K562 (cell line): ENCODE data around the gene NEURL4. TPM values are rescaled to one million over a fixed set of nuclear protein-coding genes. Genes with fewer than 3 reads are reported as not detected.

Experiments used
- CEBPB ChIP-seq: fragments of 450-650 bp; IDR thresholded peaks from 2 replicates; pipeline ENCODE4 v1.6.1; 2016; ENCODE audit warnings: missing genetic modification characterization, missing compliant biosample characterization
- CREB5 ChIP-seq: fragments of 250-450 bp; sonication (Bioruptor Pico); IDR thresholded peaks from 2 replicates; pipeline ENCODE4 v1.5.0; 2020; ENCODE audit warnings: mild to moderate bottlenecking
- GABPB2 ChIP-seq: fragments of 250-450 bp; sonication (Bioruptor Pico); conservative IDR thresholded peaks from 2 replicates; pipeline ENCODE4 v1.5.1; 2021; ENCODE audit warnings: mild to moderate bottlenecking
- HDAC6 ChIP-seq: IDR thresholded peaks from 2 replicates; pipeline ENCODE4 v1.6.1; 2012; ENCODE audit warnings: low read depth, mild to moderate bottlenecking, control low read depth, inconsistent platforms, low read length, moderate library complexity
- HMG20A ChIP-seq: fragments of 450-650 bp; formaldehyde crosslinking; conservative IDR thresholded peaks from 2 replicates; pipeline ENCODE4 v1.4.0; 2020; ENCODE audit warnings: mild to moderate bottlenecking, mixed read lengths
- HNRNPL ChIP-seq: fragments of 200-400 bp; formaldehyde crosslinking; IDR thresholded peaks from 2 replicates; pipeline ENCODE4 v1.6.1; 2017; ENCODE audit warnings: low read depth, mild to moderate bottlenecking, low read length
- HOXB6 ChIP-seq: fragments of 250-450 bp; sonication (Bioruptor Pico); IDR thresholded peaks from 2 replicates; pipeline ENCODE4 v1.5.1; 2022; ENCODE audit warnings: mild to moderate bottlenecking, borderline replicate concordance
- NR3C1 ChIP-seq: sonication (generic); formaldehyde crosslinking; IDR thresholded peaks from 2 replicates; pipeline ENCODE4 v1.8.1; 2022; ENCODE audit warnings: missing genetic modification reagents
- RBM25 ChIP-seq: fragments of 200-400 bp; formaldehyde crosslinking; IDR thresholded peaks from 2 replicates; pipeline ENCODE4 v1.6.1; 2018; ENCODE audit warnings: low read length, low read depth, moderate library complexity; ENCODE audit not compliant: severe bottlenecking
- SP1 ChIP-seq: sonication (generic); formaldehyde crosslinking; IDR thresholded peaks from 2 replicates; pipeline ENCODE4 v1.8.1; 2022; ENCODE audit warnings: mild to moderate bottlenecking, missing genetic modification reagents
- SREBF2 ChIP-seq: sonication (generic); formaldehyde crosslinking; IDR thresholded peaks from 2 replicates; pipeline ENCODE4 v1.4.0; 2020; ENCODE audit warnings: mild to moderate bottlenecking, missing genetic modification reagents
- THRAP3 ChIP-seq: fragments of 450-650 bp; IDR thresholded peaks from 2 replicates; pipeline ENCODE4 v1.6.1; 2016; ENCODE audit warnings: mild to moderate bottlenecking, inconsistent platforms, borderline replicate concordance
- ZNF431 ChIP-seq: sonication (generic); formaldehyde crosslinking; IDR thresholded peaks from 2 replicates; pipeline ENCODE4 v1.8.0; 2022; ENCODE audit warnings: mild to moderate bottlenecking, missing genetic modification reagents
- ZNF445 ChIP-seq: fragments of 250-450 bp; sonication (Bioruptor Pico); IDR thresholded peaks from 2 replicates; pipeline ENCODE4 v1.4.0; 2020; ENCODE audit warnings: low read depth, mild to moderate bottlenecking, moderate library complexity
- ZNF589 ChIP-seq: fragments of 200-800 bp; sonication (Bioruptor generic); IDR thresholded peaks from 2 replicates; pipeline ENCODE4 v1.6.1; 2016; ENCODE audit warnings: low read depth, missing genetic modification characterization, missing compliant biosample characterization
- ZNF740 ChIP-seq, 3 experiments: fragments of 200-800 bp in 1 of 3; sonication (Bioruptor generic) in 1 of 3; sonication (generic) in 1 of 3; formaldehyde crosslinking in 1 of 3; IDR thresholded peaks; 2 replicates each; pipeline versions ENCODE4 v1.6.1 to v1.8.0; 2016 to 2022; ENCODE audit warnings: mild to moderate bottlenecking in 2 of 3, missing compliant biosample characterization in 2 of 3, missing genetic modification characterization in 2 of 3, missing genetic modification reagents in 1 of 3
- polyA plus RNA-seq, 8 experiments: library from polyadenylated mRNA; depleted of rRNA in 4 of 8; stranded (reverse) in 5 of 8; unstranded in 3 of 8; fragments of >200 nt; fragmentation: Nextera tagmentation in 2 of 8; fragmentation: Illumina TruSeq in 1 of 8; extraction: Ambion mirVana in 2 of 8; extraction: Trizol in 1 of 8; gene quantifications; 2 replicates each; pipeline versions ENCODE4 v1.2.1 to v1.2.3, GENCODE V29; 2011 to 2014; ENCODE audit warnings: inconsistent platforms in 1 of 8, missing spikeins in 1 of 8
- total RNA-seq, 7 experiments: library from RNA; depleted of rRNA in 6 of 7; stranded (reverse); fragments of >200 nt in 6 of 7; fragmentation: Illumina TruSeq in 2 of 7; extraction: Trizol in 2 of 7; gene quantifications; 2 replicates each; pipeline versions ENCODE4 v1.2.1 to v1.2.3, GENCODE V29; 2011 to 2021; ENCODE audit warnings: low replicate concordance in 1 of 7
- TF ChIP-seq, protein P1 (sequence below): sonication (generic); formaldehyde crosslinking; IDR thresholded peaks from 2 replicates; pipeline ENCODE4 v1.8.0; 2022; ENCODE audit warnings: mild to moderate bottlenecking, missing genetic modification reagents
- TF ChIP-seq, protein P2 (sequence below): sonication (generic); formaldehyde crosslinking; IDR thresholded peaks from 2 replicates; pipeline ENCODE4 v1.4.0; 2020; ENCODE audit warnings: mild to moderate bottlenecking, missing genetic modification reagents
- TF ChIP-seq, protein P3 (sequence below), 2 experiments: fragments of 450-650 bp; conservative IDR thresholded peaks; 2 replicates each; pipeline ENCODE4 v1.6.1; 2017; ENCODE audit warnings: mild to moderate bottlenecking in 2 of 2, moderate library complexity in 2 of 2

Gene NEURL4
- total and polyA plus RNA-seq, 9 of the 15 experiments (the other 6 are each of a cell fraction or from before 2014, with no cell fraction given) = 0.08 to 37.4 (median 11.5) TPM

GRCh38 chr17:7307686-7308624 is 21.2 kb downstream of the NEURL4 start (continued):
- TF ChIP-seq CREB5 (CRISPR knock-in tag) (no peak), SP1 (CRISPR knock-in tag) (no peak), THRAP3 (no peak), RBM25 (no peak), CEBPB (tag) (no peak), HMG20A (CRISPR knock-in tag) (no peak), NR3C1 (CRISPR knock-in tag) (no peak), ZNF589 (CRISPR knock-in tag) (no peak), ZNF445 (CRISPR knock-in tag) (no peak), SREBF2 (CRISPR knock-in tag) (no peak), HDAC6 (no peak), ZNF431 (CRISPR knock-in tag) (no peak), HNRNPL (peak; percentile 37), ZNF740 (CRISPR knock-in tag; IDR thresholded peaks at IDR 0.05) (peak; percentile 91), ZNF740 (tag; IDR thresholded peaks at IDR 0.05) (peak in 1 of 2 experiments; percentile 76; a peak in 2 of 4 replicates), GABPB2 (CRISPR knock-in tag) (no peak), HOXB6 (no peak)
- TF ChIP-seq, protein P1, sequence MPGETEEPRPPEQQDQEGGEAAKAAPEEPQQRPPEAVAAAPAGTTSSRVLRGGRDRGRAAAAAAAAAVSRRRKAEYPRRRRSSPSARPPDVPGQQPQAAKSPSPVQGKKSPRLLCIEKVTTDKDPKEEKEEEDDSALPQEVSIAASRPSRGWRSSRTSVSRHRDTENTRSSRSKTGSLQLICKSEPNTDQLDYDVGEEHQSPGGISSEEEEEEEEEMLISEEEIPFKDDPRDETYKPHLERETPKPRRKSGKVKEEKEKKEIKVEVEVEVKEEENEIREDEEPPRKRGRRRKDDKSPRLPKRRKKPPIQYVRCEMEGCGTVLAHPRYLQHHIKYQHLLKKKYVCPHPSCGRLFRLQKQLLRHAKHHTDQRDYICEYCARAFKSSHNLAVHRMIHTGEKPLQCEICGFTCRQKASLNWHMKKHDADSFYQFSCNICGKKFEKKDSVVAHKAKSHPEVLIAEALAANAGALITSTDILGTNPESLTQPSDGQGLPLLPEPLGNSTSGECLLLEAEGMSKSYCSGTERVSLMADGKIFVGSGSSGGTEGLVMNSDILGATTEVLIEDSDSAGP (CRISPR knock-in tag) = no peak
- TF ChIP-seq, protein P2, sequence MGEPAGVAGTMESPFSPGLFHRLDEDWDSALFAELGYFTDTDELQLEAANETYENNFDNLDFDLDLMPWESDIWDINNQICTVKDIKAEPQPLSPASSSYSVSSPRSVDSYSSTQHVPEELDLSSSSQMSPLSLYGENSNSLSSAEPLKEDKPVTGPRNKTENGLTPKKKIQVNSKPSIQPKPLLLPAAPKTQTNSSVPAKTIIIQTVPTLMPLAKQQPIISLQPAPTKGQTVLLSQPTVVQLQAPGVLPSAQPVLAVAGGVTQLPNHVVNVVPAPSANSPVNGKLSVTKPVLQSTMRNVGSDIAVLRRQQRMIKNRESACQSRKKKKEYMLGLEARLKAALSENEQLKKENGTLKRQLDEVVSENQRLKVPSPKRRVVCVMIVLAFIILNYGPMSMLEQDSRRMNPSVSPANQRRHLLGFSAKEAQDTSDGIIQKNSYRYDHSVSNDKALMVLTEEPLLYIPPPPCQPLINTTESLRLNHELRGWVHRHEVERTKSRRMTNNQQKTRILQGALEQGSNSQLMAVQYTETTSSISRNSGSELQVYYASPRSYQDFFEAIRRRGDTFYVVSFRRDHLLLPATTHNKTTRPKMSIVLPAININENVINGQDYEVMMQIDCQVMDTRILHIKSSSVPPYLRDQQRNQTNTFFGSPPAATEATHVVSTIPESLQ (CRISPR knock-in tag) = 0 out of 2 replicates have a peak, but pooled peaks have one; percentile 26
- TF ChIP-seq, protein P3, sequence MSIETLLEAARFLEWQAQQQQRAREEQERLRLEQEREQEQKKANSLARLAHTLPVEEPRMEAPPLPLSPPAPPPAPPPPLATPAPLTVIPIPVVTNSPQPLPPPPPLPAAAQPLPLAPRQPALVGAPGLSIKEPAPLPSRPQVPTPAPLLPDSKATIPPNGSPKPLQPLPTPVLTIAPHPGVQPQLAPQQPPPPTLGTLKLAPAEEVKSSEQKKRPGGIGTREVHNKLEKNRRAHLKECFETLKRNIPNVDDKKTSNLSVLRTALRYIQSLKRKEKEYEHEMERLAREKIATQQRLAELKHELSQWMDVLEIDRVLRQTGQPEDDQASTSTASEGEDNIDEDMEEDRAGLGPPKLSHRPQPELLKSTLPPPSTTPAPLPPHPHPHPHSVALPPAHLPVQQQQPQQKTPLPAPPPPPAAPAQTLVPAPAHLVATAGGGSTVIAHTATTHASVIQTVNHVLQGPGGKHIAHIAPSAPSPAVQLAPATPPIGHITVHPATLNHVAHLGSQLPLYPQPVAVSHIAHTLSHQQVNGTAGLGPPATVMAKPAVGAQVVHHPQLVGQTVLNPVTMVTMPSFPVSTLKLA (conservative IDR thresholded peaks at IDR 0.05) = peak; percentile 55 to 71
